NCI-H146 (cell line): ENCODE results near the gene EPHB3.

Experiments
- DNase-seq: peaks from one replicate; lab custom pipeline; 2025; lab: John Stamatoyannopoulos, UW

Gene EPHB3

GRCh38 chr3:184561061-184561912 is at the start of gene EPHB3:
TSS of gene EPHB3 (plus strand) at chr3:184561785. CDS start at chr3:184562236, 451 bp downstream.
- DNase-seq, result peak; percentile 95

DNA sequence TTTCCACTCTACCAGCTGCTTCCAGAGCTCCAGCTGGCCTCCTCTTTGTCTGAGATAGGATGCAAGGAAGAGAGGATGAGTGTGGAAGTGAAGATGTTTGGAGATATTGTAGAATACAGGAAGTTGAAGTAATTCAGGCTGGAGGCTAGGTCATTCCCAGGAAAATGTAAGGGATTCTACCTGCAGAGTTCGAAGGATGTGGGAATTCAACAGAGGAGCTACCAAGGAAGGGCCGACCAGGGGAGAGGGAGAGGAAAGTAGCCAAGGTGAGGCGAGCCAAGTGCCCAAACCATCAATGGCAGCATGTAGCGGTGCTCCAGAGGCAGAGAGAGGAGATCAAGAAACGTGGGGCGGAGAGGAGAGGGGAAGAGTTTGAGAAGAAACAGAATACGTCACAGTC is 49.0 kb upstream of the EPHB3 start:
- no peak for DNase-seq

DNA sequence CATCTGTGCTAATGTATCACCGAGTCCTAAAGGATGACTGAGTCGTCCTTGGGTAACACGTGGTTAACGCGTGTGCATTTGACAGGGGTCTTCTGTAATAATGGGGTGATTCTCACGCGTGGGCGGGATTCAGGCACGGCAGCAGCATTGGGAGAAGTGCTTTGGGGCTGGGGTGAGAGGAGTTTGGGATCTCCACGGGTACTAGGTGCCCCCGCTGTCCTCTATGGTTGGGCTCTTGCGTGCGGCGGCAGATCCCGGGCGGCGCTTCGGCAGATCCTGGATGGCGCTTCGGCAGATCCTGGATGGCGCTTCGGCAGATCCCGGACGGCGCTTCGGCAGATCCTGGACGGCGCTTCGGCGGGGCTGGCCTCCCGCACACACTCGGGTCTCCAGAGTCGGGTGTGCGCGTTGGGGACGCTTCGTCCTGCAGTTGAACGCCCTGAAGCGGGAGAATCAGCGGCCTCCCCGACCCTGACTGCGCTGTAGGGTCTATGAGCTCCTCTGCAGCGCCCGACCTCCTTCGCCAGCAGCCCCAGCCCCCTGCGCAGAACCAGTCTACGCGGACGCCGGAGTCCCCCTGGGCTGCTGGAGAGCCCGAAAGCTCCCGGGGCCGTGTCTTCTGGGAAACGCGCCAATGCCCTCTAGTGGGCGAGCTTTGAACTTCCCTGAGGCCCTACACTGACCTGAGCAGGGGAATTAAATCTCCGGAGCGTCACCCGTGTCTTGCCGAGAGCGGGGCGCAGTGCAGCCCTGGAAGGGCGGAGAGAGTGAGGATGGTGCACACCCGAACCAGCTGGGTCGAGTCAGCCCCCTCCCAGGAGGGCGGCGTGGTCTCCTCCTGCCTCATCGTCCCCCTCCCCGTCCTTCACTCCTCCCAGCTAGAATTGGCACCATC is 48.1 kb upstream of the EPHB3 start:
- peak; percentile 89 for DNase-seq

GRCh38 chr3:184514171-184514490 is 47.5 kb upstream of the EPHB3 start:
- DNase-seq, result no peak

DNA sequence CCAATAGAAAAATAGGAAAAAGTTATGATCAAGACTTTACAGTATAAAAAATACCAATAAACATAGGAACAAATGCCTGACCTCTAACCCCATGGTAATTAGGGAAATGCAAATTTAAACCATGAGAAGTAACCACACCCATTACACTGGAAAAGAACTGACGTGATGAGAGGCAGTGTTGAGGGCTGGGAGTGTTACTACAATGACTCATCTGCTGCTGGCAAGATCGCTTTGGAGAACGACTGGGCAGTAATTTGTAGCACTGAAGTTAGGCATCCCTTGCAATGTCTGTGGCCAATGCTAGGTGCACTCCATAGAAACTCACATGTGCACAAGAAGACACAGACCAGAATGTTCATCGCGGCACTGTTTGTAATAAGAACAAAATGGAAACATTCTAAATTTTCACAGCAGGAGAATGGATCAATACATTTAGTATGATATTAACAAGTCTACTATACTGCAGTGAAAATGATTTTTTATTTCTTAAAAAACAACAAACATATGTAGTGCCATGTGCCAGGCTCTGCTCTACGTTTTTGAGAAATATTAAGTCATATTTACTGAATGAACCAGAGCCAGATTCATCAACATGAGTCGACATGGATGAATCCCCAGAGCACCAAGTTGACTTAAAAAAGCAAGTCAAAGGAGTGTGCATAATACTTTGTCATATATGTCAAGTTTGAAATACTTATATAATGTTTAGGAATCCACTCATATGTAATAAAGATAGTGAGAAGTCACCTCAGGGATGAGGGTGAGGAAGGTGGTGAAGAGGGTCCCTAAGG is 37.6 kb upstream of the EPHB3 start:
- DNase-seq, result no peak

DNA sequence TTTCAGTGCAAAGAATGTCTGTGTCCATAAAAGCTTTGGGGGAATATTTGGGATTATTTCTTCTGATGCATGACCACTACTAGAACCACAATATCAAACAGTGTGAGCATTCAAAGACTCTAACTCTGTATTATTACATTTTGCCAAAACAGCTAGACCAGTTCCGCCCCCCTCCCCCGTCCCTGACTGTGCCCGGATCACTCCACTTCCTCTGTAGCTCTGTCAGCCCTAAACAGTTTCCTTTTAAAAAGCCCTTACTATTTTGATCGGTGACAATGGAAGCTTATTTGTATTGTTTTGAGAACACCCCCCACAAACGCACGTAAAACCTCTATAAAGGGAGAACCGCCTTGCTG is 36.6 kb upstream of the EPHB3 start:
- no peak for DNase-seq

DNA sequence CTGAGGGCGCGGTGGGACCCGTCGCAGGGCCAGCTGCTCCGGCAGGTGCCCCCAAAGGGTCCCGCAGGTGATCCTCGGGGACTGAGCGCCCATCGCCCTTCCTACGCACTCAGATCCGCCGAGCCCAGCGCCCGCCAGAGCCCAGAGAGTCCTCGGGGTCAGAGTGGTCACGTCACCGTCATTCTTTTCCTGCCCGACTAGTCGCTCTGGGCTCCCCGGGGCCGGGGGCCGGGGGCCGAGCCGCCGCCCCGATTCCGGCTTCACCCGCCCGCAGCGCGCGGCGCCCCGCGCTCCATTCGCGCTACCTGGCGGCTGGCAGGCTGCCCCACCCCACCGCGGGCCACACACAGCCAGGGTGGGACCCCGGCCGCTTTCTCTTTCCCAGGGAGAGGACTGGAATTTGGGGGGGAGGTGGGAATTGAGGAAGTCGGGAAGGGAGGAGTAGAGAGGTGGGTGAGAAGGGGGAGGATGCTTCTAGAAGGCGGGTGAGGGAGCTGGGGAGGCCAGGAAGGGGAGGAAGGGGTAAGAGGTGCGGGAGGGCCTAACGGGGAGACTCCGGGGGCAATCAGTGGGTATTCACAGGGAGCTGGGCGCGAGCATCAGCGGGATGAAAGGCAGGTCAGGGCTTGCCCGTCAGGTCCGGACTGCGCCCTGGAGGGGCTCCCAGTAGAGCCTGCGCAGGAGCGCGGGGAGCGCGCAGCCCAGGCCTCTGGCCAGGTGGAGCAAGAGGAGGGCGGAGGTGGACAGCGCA is 36.1 kb upstream of the EPHB3 start:
- DNase-seq, result peak; percentile 71

DNA sequence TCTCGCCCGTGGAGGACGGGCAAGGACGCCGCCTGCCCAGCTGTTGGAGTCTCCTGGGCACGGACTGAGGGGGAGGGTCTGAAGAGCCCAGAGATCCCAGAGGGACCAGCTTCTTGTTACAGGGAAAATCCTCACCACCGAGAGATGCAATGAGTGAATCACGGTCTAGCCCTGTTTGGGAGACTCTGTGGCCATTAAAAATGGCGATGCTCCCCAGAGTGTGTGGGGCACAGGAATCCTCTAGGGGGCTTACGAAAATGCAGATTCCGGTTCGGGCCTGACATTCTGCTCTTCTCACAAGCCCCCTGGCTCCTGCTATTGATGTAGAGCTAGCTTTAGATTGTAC is 35.5 kb upstream of the EPHB3 start:
- DNase-seq, result no peak

GRCh38 chr3:184531626-184532280 is 29.8 kb upstream of the EPHB3 start:
- DNase-seq, result no peak

DNA sequence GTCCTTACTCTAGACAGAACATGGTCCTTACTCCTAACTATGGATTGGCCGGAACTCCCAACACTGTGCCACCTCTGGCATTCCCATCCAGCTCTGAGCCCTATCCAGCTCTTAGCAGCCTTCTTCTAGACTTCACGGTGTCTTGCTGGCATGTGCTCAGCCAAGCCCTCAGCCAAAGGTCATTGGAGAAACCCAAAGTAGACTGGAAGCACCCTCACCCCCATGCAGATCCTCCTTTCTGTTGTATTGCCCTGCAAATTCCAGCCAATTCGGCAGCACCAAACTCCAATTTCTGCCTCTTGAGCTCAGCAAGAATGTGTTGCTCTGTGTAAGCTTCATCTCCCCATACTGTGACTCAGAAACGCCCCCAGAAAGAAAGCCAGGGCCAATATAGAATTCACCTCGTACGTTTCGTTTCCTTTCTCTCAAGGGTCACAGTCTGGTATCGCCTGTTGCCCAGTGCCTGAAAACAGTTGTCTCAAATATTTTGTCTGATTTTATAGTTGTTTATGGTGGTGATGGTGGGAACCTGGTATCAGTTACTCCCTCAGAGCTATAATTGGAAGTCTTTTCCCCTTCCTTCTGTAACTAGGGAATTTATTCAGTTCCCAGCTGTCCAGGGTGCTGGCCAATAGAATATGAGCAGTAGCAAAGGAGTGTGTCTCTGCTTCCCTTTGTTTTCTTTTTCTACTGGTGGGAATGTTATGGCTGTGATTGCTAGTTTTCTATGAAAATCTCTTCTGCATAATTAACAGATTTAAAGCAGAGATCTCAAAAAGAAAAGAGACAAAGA is 28.4 kb upstream of the EPHB3 start:
- DNase-seq, result no peak

DNA sequence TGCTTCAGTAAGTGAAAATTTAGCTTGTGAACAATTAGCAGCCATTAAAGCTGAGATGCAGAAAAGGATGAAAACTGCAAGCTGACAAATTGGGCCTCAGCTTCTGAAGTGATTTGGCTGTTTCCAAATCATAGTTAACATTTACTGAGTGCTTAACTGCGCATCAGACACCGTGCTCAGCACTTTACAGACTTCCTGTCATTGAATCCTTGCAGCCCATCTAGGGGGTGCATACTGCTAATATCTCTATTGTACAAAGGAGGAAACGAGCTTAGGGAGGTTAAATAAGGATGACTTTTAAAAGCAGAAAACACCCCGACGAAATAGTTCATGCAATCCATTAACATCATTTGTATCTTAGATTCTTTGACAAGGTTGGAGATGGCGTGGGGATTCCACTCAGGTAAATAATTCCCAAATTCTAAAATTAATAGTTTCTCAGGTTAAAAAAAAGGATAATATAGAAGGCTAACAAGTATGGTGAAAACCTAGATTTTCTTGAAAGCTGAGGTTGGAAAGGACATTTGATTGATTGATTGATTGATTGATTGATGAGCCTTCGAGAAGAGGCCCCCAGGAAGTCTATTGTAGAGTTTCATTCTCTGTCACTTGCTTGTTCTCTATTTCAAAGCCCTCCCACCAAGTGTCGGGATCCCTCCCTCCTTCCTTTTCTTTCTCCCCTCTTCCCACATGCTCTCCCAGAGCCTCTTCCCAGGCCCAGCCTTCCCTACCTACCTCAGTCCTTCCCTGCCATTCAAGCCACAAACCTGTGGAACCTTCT is 23.5 kb upstream of the EPHB3 start:
- no peak for DNase-seq

GRCh38 chr3:184538666-184539431 is 22.7 kb upstream of the EPHB3 start:
- DNase-seq, result no peak

- no peak for DNase-seq
Measured at GRCh38 chr3:184539801-184540435, 21.7 kb upstream of the EPHB3 start.

DNA sequence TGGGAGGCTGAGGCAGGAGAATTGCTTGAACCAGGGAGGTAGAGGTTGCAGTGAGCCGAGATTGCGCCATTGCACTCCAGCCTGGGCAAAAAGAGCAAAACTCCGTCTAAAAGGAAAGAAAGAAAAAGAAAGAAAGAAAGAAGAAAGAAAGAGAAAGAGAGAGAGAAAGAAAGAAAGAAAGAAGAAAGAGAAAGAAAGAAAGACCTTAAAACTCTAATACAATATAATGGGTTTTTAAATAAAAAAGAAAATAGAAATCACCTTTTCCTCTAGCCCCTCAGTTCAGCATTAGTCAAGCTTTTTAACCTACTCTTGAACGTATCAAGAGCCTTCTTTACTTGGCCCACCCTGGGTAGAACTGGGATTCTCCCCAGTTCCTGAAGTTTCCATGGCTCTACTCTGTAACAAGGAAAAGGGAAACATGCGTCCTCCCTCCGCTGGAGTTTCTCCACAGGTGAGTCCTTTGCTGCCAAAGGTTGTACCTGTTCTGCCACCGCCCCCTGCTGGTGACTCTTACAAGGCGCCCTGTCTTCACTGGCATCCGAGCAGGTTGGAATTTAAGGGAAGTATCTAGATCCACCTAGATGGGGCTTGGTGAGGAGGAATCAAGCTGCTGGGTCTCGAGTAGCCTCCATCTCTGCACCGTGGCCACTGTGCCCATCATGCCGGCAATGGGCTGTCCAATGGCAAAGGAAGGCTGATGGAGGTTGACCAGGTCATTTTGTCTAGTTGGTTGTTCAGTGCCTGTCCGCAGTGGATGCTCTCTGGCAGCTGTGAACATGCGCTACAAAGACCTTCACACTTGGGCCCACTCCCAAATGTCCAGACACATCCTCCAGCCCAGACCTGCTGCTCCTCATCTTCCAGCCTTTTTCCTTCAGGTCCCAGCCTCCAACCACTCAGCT is 20.6 kb upstream of the EPHB3 start:
- DNase-seq, result peak; percentile 91

GRCh38 chr3:184541886-184542562 is 19.6 kb upstream of the EPHB3 start:
- DNase-seq, result no peak

- no peak for DNase-seq
Measured at GRCh38 chr3:184542577-184542976, 19.0 kb upstream of the EPHB3 start.

GRCh38 chr3:184543256-184543655 is 18.3 kb upstream of the EPHB3 start:
- DNase-seq, result no peak
